Stomach (tissue), 4 donors: Measurements from ENCODE around the gene RPS27A.

Source experiments
- EP300 ChIP-seq: sonication (generic); formaldehyde crosslinking; IDR thresholded peaks from one replicate; pipeline ENCODE4 v1.6.1; 2017; ENCODE audit warnings: antibody characterized with exemption
- TF ChIP-seq, protein P1 (sequence below), 7 experiments: fragments of 450-650 bp in 4 of 7; fragments of 200-600 bp in 3 of 7; sonication (generic) in 3 of 7; IDR thresholded peaks; one replicate each; pipeline ENCODE4 v1.5.1; 2016 to 2019; ENCODE audit warnings: antibody characterized with exemption in 7 of 7, control low read depth in 2 of 7, mild to moderate bottlenecking in 1 of 7

GRCh38 chr2:55247025-55247424 lies 14.5 kb downstream of the RPS27A start:
- TF ChIP-seq, protein P1, sequence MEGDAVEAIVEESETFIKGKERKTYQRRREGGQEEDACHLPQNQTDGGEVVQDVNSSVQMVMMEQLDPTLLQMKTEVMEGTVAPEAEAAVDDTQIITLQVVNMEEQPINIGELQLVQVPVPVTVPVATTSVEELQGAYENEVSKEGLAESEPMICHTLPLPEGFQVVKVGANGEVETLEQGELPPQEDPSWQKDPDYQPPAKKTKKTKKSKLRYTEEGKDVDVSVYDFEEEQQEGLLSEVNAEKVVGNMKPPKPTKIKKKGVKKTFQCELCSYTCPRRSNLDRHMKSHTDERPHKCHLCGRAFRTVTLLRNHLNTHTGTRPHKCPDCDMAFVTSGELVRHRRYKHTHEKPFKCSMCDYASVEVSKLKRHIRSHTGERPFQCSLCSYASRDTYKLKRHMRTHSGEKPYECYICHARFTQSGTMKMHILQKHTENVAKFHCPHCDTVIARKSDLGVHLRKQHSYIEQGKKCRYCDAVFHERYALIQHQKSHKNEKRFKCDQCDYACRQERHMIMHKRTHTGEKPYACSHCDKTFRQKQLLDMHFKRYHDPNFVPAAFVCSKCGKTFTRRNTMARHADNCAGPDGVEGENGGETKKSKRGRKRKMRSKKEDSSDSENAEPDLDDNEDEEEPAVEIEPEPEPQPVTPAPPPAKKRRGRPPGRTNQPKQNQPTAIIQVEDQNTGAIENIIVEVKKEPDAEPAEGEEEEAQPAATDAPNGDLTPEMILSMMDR (IDR thresholded peaks at IDR 0.05): no peak
- no peak for TF ChIP-seq EP300
